ENCODE measurements around the gene LAMC1. TPM values are rescaled to one million over a fixed set of nuclear protein-coding genes. Genes with fewer than 3 reads are reported as not detected.

The LAMC1 gene
- total and polyA plus RNA-seq, 2 donors (not counting 1 experiment from before 2014, with no cell fraction given) = 11.5 to 34.0 TPM

DNA sequence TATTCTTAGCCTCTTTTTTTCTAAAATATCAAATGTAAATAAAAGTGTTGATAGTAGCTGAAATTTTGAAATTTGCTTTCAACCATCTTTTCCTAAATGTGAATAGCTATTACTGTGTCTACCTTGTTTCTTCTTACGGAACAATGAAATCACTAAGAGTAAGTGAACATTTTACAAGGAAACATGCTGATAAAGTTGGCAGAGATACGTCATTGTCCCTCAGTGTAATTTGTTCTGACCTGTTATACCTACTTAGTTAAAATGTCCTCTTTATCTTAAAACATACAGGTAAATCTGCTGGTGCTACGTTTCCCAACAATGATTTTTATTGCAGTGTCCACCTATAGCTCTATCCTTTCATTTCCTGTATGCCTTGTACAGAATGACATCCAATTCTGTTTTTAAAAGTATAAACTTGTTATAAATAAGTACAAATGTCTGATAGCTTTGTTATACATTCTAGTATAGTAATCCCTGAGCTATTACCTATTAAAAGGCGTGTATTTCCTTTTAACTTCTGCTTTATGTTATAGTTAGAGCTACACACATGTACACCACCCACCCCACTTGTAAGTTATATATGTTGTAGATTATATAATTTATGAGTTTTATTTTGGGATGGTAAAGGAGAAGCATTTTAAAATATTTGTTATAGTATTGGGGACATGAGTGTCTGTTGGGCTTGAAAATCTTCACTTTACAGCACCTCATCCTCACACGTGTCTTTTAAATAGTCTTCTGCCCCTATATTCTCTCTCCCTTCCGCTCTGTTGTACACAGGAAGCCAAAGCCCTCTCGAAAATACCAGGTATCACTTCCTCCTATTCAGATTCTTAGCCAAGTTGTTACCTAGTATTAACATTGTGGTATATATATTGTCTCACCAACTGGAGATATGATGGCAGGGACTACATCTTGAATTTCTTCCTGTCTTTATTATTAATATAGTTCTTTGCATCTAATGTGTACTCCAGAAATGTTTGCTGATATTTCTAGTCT is 25.2 kb downstream of the LAMC1 start:
- H3K4me3 ChIP-seq (ENCODE audit: control extremely low read depth in 1 of 5, extremely low read depth in 1 of 5, insufficient read depth in 1 of 5, low read depth in 2 of 5, low read length in 4 of 5) = peak overlapping the region in 1 of 5 experiments; percentile 47
- DNase-seq (peak; percentile 79), ATAC-seq (ENCODE audit: low read depth) (peak; percentile 97)
- no peaks in the 10 kb centered on the region for H3K27me3 Mint-ChIP-seq
- intact Hi-C loops (cut with micrococcal nuclease) = loop anchor here (2.0 kb wide), 1 partner anchor 24 kb away; no protein-coding TSS in a partner anchor
- no peak for TF ChIP-seq EZH2 (IDR thresholded peaks at IDR 0.05; ENCODE audit: borderline replicate concordance, insufficient read depth, low read depth, low read length, poor library complexity, severe bottlenecking)
- TF ChIP-seq, protein P1, sequence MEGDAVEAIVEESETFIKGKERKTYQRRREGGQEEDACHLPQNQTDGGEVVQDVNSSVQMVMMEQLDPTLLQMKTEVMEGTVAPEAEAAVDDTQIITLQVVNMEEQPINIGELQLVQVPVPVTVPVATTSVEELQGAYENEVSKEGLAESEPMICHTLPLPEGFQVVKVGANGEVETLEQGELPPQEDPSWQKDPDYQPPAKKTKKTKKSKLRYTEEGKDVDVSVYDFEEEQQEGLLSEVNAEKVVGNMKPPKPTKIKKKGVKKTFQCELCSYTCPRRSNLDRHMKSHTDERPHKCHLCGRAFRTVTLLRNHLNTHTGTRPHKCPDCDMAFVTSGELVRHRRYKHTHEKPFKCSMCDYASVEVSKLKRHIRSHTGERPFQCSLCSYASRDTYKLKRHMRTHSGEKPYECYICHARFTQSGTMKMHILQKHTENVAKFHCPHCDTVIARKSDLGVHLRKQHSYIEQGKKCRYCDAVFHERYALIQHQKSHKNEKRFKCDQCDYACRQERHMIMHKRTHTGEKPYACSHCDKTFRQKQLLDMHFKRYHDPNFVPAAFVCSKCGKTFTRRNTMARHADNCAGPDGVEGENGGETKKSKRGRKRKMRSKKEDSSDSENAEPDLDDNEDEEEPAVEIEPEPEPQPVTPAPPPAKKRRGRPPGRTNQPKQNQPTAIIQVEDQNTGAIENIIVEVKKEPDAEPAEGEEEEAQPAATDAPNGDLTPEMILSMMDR (IDR thresholded peaks at IDR 0.05) = no peak
- peak overlapping the region; percentile 75 for H3K27ac Mint-ChIP-seq
- peak overlapping the region; percentile 30 for H3K9ac ChIP-seq (ENCODE audit: low read length)
- H3K79me2 ChIP-seq (ENCODE audit: control insufficient read depth, insufficient read depth, low read length) = peaks cover 69% of the 10 kb centered on the region
- peak overlapping the region; percentile 61 to 77 for H3K27ac ChIP-seq (ENCODE audit: low read length in 2 of 2)
- H2AFZ ChIP-seq (ENCODE audit: insufficient read depth, low read depth, low read length, poor library complexity, severe bottlenecking) = no peak overlapping the region
- WGBS (ENCODE audit: insufficient coverage) = 0% methylated on average over 1 of the region's 7 CpGs
- H3K4me2 ChIP-seq (replicated peaks; ENCODE audit: low read depth, low read length, poor library complexity, severe bottlenecking) = peak overlapping the region; percentile 61
- CTCF ChIA-PET = interaction anchor here (1.1 to 1.7 kb wide), 4 partner anchors 8 to 86 kb away, joined by 3 to 6 read pairs (median 4); no protein-coding TSS in a partner anchor
- H3K36me3 ChIP-seq (replicated peaks in 1 of 2; ENCODE audit: control extremely low read depth in 1 of 2, control insufficient read depth in 1 of 2, extremely low read depth in 1 of 2, insufficient read depth in 2 of 2, low read length in 1 of 2) = no peaks in the 10 kb centered on the region
- H3K4me3 Mint-ChIP-seq = peak overlapping the region; percentile 54
- H3K9me3 Mint-ChIP-seq (ENCODE audit: insufficient read depth) = no peaks in the 10 kb centered on the region
- peaks cover 35 to 45% of the 10 kb centered on the region in 2 donors for H3K4me1 ChIP-seq (ENCODE audit: control insufficient read depth in 2 of 2, insufficient read depth in 2 of 2, low read length in 2 of 2)
- H4K20me1 ChIP-seq (ENCODE audit: control insufficient read depth, insufficient read depth, low read length, poor library complexity, severe bottlenecking) = no peaks in the 10 kb centered on the region
- POLR2A ChIA-PET = no interaction called here
- peaks cover 62% of the 10 kb centered on the region for H3K4me1 Mint-ChIP-seq
- H3K27me3 ChIP-seq (replicated peaks in 1 of 4; ENCODE audit: control extremely low read depth in 1 of 4, control insufficient read depth in 3 of 4, insufficient read depth in 4 of 4, low read length in 3 of 4) = no peaks in the 10 kb centered on the region
- H3K9me3 ChIP-seq (ENCODE audit: control extremely low read depth in 1 of 3, control insufficient read depth in 2 of 3, insufficient read depth in 1 of 3, low read length in 2 of 3) = no peaks in the 10 kb centered on the region

Data from B cell (primary cell).